Measurements from ENCODE around the gene GATA5.

The GATA5 gene

DNA sequence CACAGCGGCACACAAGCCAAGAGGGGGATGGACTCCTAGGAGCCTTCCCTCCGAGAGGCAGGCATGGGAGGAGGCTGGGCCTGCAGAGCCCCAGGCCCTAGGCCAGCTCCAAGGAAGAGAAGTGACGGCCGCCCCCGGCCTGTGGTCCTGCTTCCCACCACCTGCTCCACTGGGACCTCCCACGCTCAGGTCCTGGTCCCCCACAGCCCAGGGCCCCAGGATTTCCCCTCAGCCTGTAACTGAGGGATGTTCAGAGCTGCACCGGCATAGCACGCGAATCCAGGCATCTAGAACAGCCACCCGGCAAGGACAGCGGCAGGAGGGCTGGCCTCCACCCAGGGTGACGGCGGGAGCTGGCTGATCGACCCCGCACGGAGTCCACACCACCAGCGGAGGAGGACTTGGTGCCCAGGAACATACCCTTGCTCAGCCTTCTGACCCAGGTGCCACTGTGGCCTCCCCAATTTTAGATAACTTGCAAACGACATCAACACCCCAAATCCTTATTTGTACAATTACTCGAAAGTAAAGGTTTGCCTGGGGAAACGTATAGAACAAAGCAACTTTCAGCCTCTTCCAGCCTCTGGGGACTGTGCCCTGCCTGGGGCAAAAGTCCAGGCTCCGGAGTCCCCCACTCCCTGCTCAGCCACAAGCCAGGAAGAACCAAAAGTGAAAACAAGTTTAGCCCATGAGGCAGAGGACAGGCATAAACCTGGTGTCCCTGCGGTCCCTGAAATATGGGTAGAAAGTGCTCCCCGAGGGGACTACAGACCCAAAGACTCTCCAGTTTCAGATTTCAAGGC lies 3.5 kb downstream of the GATA5 start:
- no peak for DNase-seq (ENCODE audit: low spot score)

DNA sequence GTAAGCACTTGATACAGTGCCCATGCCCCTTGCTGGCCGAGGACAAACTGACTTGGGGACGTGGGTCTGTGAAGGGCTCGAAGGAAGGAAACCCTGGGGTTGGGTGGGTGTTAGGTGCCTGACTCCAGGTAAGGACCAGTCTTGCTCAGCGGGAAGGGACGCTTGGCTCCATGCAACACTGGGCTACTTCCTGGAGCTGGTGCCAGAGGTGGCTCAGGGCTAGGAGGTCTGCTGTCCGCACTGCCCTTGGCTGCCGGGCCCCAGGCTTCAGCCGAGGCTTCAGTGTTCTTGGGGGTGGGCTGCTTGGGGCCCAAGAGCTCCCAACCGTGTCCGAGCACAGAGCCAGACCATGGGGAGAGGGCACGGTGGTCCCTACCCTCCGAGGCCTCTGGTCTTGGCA lies 5.3 kb downstream of the GATA5 start:
- no peak for DNase-seq (ENCODE audit: low spot score)

DNA sequence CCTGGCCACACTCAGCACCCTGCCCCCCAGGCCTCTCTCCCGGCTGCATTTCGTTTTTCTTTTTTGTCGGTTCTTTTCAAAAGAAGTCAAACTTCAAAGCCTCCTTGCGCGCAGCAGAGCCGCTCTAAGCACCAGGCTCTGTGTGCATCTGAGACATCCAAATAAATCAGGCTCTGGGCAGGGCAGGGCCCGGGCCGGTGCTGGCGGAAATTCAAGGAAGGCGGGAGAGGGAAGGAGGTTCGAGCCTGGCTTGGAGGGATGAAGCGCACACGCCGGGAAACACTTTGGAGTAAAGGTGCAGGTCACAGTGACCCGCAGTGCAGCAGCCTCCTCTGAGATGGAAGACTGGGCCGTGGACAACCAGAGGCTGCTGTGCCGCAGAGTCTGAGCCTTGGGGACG lies 5.8 kb downstream of the GATA5 start:
- DNase-seq (ENCODE audit: low spot score), result no peak

DNA sequence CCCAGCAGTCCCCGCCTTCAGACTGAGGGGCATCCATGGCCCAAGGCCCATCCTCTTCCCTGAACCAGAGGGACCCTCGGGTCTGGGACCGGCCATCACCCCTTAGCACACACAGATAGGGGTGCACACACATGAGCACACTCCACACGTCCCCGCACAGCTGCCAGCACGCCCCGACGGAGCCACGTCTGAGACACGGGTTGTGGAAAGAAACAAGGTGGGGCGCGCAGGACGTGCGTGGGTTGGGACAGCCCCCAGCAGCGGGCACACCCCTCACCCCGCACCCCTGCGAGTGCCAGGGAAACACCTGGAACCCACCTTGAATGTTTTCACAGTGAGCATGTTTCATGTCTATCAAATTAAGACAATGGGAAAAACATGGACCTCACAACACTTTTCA lies 6.4 kb downstream of the GATA5 start:
- DNase-seq (ENCODE audit: low spot score), result no peak

DNA sequence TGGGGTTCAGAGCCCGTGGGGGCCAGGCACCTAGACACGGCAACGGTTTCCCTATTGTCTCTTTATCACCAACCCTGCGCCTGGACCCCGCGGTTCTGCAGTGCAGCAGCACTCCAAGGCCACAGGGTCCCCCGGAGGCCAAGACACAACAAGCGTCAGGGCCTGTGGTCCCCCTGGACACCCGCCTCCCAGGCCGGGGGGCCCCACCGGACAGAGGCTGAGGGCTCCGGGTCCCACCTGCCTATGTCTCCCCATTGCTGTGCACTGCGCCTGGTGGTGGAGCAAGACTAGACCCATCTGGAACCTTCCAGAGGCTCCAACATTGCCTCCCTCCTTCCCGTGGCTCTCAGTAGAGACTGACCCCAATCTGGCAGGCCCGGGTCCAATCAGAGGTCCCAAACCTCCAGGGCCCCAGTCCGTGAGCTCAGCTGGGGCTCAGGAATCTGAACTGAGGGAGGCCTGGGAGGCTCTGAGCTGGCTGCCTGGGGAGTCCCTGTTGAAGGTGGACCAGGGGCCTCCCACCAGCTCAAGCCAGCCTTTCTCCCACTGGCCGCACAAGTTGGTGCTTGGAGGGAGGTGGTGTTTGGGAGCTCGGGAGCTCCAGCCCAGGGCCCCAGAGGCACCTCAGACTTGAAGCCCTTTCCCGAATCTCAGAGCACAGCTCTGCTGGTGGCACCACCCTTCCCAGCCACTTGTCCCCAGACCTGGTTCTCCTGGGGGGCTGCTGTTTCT lies 8.8 kb downstream of the GATA5 start:
- no peak for DNase-seq (ENCODE audit: low spot score)

DNA sequence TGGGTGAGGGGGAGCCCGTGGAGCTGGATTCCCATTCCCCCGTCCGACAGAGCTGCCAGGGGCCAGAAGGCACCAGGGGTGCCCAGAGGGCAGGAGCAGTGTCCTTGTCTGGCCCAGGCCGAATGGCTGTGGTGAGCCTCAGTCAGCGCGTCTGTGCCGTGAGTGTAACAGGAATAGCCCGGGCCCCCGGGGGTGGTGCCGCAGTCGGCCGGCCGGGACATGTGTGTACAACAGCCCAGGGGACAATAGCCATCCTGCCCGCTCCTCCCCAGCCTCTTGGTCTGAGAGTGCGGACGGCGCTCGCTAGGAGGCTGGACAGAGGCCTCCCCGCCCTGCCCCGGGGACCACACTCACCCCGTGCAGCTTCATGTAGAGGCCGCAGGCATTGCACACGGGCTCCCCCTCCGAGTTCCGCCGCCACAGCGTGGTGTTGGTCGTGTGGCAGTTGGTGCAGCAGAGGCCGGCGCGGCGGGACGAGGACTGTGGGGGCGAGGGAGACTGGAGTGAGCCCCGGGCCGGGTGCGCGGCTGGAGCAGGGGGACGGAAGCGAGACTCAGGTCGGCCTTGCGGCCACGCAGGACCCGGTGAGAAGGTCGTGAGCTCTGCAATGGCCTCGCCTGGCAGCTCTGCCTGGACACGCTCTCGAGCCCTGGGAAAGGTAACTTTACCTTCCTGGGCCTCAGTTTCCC lies 9.6 kb downstream of the GATA5 start:
- no peak for DNase-seq (ENCODE audit: low spot score)

DNA sequence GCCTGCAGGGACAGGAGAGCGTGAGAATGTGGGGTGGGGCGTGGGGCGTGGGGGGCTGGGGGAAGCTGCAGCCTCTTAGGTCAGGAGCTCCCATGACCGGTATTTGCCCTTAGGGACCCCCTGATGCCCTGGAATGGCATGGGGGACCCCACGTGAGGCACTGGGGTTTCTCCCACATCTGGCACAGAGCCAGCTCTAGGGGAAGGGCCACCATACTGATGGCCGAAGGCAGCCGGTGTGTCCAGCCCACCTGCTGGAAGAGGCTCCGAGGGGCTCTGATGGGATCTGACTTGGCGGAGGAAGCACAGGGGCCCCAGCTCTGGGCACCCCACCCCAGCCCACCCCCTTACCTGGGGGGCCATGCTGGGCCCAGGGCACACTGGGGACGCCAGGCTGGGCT lies 10.8 kb downstream of the GATA5 start:
- no peak for DNase-seq (ENCODE audit: low spot score)

DNA sequence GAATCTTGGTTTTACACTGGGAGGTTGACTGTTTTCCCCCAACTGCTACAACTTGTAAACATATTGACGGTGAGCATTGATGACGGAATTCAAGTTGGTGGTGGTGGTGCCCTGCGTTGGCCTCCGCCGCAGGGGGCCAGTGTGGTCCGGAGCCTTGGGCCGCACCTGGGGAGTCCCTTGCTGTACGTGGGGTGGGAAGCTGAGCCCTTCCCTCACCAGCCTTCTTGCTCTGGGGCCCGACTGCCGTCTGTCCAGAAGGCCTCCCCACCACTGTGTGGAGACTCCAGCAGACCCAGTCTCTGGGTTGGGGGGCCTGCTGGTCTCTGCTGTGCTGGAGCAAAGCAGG lies 11.4 kb downstream of the GATA5 start:
- DNase-seq (ENCODE audit: low spot score), result no peak

DNA sequence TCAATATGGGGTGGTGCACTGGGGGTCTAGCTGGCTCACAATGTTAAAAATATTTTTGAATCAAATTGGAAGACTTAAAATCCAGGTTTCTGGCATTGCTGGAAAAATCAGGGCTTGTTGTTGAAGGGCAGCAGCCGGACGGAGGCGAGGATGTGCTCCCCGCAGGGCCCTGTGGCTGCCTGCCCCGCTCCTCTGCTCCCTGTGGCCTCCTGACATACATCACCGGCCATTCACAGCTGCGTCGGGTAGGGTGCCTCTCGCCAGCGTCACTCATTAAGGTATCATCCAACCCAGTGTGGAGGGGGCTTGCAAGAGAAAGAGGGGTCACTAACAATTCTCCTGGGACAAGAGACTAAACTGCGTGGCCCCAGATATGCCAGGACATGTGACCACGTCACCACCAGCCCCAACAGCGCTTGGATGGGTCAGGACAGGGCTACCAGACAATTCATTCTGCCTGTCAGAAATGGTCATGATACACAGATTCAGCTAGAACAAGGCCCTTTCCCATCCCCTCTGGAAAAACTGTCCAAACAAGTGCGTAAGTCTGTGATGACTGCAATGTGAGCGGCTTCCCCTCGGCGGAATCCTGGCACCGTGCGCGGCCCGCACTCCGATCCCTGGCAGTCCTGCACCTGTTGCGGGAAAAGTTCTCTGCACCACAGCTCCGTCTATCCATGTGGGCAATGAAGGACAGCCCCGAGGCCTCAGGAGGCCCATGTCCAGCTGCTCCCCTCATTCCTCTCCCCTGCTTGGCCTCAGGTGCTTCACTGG lies 12.0 kb downstream of the GATA5 start:
- no peak for DNase-seq (ENCODE audit: low spot score)

DNA sequence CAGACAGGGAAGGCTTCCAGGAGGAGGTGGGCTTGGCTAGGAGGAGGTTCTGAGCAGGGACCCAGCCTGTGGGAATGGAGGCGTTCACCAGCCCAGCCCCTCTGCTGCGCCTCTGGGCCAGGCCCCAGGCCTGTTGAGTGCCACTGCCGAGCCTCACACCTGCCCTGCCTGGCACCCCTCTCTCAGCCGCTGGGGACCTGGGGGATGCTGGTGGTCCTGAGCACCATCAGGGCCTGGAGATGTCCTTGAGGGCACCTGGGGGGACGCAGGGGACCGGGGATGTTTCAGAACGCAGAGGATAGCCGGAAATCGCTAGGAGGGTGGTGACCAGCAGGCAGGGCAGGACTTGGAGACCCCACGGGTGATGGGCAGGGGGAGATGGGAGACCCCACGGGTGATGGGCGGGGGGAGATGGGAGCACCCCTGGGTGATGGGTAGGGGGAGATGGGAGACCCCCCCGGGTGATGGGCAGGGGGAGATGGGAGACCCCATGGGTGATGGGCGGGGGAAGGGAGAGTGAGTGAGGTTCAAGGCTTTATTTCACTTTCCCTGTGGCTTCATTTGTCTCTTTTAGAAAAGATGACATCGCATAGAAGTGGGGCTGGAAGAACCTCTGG lies 12.7 kb downstream of the GATA5 start:
- no peak for DNase-seq (ENCODE audit: low spot score)

DNA sequence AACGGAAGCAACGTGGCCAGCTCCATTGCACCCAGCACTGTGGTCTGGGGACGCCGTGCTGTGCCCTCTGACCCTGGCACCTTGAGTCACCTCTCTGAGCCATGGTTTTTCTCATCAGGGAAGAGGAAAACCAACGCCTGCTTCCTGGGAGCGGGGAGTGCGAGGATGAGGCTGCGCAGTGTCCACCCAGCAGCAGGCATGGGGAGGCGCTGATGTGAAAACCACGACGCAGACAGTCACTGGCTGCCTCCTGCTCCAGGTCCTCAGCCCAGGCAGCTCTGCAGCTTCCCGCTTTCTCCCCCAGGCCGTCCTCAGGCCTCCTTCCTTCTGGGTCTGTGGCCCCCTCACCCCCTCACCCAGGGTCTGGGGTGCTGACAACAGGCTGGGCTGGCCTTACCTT lies 14.0 kb downstream of the GATA5 start:
- no peak for DNase-seq (ENCODE audit: low spot score)

DNA sequence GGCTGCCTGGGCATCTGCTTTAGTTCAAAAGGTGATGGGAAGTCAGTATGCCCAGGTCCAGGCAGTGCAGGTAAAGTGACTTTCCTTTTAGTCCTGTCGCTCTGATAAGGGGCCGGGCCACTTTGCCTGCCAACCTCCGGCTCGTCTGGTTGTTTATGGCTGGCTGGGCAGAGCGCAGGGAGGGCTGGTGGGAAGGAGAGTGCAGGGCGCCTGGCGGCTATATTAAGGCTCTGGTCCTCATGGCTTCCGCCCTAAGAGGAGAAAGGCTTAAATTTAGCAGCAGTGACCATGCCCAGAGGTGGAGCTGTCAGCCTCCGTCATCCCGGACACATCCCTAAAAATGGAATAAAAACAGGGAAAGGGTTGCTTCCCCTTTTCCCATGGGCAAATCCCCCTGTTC lies 14.6 kb downstream of the GATA5 start:
- no peak for DNase-seq (ENCODE audit: low spot score)

DNA sequence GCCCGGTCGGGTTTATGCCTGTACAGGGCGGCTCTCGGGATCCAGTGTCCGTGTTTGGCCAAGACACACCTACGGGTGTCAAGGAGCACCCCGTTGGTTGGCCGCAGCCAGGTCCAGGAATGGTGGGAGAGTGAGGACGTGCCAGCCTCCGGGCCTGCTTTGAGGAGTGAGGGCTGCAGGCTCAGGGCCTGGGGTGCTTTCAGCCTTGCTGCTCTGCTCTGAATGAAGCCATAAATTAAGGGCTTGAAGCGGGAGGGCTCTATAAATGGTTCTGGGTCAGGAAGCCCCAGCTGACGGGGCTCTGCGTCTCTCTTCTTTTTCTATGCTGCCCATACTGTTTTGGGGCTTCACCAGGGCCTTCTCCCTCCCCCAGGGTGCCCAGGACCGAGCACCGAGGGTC lies 15.1 kb downstream of the GATA5 start:
- DNase-seq (ENCODE audit: low spot score), result no peak

DNA sequence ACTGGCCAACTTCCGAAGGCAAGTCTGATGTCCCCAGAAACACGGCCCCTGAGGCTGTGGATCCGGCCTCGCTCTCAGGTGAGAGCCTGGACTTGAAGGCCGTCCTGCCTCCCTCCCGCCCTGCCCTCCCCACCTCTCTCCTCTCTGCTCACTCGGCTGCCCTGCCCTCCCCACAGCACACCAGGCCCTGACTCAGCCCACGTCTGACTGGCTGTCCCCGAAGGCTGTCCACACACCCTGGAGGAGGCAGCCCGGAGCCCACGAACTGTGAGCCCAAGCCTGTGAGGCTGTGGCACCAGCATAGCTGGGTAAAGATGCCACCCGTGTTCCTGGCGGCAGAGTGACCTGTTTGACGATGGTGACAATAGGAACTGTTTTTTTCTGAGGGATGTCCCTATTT lies 16.3 kb downstream of the GATA5 start:
- no peak for DNase-seq (ENCODE audit: low spot score)

DNA sequence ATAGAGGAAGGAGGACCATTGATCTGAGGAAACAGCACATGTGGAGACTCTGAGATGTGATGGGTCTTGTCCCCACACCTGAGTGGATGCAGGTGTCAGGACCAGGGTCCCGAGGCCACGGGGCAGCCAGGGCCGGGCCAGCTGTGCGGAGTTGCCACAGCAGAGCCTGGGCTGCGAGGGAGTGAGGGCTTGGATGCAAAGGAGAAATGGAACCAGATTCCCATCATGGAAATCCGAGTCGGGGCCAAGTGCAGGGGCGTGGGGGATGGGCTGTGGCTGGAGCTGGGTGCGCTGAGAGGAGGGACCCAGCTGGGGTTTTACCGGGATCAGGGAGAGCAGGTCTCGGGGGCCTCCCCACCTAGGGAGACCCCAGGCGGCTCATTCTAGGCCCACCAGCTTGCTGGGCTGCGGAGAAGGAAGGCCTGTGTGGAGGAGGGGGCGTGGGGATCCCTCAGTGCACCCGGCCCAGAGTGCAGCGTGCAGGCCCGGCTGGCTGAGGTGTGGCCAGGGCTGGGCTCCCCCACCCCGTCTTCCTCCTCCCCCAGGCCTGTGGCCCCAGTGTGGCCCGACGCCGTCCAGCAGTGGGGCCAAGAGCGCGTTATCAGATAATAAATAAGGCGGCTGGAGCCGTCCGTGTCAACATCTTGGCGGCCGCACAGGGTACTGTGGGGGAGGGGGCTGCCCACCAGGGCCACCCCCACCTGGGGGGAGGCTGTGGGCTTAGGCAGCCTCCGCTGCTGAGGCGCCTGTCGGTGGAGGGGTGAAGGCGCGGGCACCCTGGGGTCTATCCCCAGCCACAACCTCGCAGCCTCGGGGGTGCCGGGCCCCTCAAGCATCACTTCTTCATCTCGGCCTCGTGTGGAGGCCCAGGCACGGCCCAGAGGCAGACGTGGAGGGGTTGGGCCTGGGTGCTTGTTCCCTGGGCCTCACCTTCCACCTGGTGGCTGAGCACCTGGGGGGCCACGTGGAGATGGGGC lies 17.2 kb downstream of the GATA5 start:
- no peak for DNase-seq (ENCODE audit: low spot score)

DNA sequence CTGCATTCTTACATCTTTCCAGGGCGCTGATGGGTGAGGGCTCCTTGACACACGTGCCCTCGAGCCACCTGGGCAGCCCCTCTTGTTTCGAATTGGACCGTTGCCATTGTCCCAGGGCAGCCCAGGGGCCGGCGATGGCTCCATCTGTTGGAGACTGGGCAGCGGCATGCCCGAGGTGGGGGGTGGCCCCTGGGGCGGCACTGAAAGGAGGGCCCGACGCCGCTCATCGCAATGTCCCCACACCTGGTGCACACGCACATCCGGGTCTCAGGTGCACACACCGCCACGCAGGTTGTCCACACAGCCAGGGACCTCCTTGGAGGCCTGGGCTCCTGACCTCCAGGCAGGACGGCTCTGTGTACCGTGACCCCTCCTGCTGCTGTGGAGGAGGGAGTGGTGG lies 18.0 kb downstream of the GATA5 start:
- no peak for DNase-seq (ENCODE audit: low spot score)

DNA sequence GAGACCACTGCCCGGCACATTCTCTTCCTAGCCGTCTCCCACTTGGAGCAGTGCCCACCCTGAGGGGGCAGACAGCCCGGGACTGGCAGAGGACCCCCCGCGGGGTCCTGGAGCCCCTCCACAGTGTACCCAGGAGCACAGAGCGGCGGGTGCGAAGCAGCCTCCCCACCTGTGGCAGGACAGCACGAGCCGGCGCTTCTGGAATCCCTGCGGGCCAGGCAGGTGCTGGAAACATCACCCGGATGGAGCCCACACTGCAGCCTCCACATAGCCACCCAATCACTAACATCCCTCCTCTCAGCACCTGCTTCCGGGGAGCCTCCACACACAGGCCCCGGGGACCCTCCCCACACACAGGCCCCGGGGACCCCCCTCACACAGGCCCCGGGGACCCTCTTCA lies 18.7 kb downstream of the GATA5 start:
- DNase-seq (ENCODE audit: low spot score), result no peak

DNA sequence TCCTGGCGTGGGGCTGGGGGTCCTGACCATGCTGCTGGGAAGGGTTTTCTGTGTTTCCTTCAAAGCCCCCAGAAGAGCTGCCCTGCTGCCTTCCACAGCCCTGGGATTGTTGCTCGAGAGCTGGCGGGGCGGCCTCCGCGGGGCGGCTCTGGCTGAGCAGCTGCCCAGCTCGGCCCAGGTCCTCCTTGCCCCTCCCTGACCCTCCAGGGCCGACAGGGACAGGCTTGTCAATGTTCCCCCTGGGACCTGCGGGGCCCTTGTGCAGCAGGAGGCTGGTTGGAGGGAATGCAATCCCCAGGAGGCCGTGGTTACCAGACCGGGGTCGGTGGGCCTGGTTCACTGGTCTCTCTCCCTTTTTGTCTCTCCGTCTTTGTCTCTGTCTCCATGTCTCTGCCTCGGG lies 19.9 kb downstream of the GATA5 start:
- no peak for DNase-seq (ENCODE audit: low spot score)

DNA sequence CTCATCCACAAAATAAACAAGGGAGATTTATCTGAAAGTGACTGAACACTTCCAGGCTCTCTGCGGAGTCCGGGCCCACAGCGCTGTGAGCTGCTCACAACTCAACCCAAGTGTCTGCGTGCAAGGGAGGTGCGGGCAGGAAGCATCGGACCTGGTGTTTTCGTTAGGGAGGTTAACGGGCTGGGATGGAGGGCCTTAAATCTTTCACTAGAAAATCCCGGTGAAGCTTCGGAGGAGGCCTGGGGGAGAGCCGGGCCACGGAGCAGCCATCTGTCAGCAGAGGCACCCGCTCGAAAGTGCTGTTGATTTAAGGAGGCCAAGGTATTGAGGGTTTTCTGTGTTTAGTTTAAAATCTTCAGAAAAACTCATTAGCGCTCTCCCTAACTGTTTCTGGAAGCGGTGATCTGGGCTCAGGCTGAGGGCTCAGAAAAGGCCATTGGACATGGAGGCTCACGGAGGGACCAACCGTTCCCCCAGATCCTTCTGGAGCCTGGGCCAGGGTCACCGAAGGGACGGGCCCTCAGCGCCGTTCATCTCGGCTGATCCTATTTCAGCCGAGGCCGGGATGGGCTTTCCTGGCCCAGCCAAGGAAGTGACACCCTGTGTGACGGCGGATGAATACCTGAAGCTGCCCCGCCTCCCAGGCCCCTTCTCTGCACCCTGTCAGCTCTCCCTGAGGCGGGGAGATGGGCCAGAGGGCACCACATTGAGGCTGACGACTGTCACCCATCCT lies 20.7 kb downstream of the GATA5 start:
- no peak for DNase-seq (ENCODE audit: low spot score)

DNA sequence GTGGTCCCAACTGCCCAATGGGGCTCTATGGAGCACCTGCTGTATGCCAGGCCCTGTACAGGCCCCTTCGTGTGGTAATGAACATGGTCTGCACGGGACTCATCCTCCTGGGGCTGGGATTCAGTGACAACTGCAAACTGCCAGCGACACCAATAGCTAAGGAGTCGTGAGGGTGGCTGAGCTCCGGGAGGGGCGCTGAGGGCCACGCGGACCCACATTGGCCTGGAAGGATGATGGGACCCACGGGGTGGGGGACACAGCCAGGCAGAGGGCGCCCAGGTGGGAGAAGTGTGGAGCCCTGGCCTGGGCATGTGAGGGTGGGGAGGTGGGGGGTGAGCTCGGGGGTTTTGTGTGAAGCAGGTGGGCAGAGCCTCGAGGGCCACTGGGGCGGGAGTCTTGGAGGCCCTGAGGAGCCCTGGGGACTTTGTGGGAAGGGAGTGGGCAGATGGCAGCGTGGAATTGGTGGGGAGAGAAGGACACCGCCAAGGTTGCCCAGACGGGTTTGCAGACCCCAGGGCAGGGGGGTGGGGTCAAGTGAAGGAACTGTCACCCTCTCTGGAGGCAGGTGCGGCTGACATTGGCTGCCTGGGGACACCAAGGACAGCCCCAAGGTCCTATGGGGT lies 22.5 kb downstream of the GATA5 start:
- no peak for DNase-seq (ENCODE audit: low spot score)
